ENCODE measurements around the gene MRE11.
A peak's percentile ranks its signal among the peaks of the same experiment; 100 is the strongest.
"Not testable (repeated sequence)": the region's sequence is repeated elsewhere in the genome, so short reads cannot be mapped to it uniquely, and the experiment has no call there.

The MRE11 gene

DNA sequence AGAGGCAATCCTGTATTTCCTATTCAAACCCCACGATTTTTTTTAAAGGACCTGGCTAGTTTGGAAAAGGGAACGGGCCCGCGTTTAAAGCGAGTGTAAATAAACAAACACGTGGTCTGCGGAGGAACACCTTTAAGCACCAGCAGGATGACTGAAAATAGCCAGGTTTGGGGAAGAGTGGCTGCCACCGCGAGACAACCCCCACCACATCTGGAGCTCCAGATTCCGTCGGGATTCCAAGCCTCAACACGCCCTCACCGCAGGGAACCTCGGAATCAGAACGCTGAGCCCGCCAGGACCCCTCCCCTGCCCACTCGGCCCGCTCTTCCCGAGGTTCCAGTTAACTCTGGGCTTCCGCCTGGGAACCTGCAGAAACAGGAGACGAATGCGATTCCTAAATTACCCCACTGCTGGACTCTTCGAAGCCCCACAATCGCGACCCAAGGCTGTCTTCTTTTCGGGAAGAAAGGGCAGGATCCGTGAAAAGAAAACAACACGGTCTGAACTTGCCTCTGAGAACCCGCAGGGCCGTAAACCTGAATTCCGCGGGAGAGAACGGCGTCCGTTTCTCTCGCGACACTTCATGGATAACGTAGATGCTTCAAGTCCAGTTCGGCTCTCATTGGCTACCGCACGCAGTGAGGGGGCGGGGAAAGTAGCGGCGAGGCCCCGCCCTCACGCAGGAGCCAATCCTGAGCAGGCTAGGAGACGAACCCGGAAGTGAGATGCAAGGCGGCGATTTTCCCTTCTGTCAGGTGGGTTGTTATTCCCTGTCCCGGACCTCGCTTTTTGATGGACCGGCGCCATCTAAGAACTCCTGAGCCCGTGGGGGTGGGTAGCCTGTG lies at the start of gene MRE11, which contains the start of gene ANKRD49:
MRE11 (minus strand) TSS at position 564 of the 845 bp plus-strand sequence. CDS start 1,043 bp downstream, outside the sequence.
ANKRD49 (plus strand) TSS at position 704 of the 845 bp plus-strand sequence. CDS start 2,710 bp downstream, outside the sequence.
- DNase-seq, result peak; percentile 94 to 96

DNA sequence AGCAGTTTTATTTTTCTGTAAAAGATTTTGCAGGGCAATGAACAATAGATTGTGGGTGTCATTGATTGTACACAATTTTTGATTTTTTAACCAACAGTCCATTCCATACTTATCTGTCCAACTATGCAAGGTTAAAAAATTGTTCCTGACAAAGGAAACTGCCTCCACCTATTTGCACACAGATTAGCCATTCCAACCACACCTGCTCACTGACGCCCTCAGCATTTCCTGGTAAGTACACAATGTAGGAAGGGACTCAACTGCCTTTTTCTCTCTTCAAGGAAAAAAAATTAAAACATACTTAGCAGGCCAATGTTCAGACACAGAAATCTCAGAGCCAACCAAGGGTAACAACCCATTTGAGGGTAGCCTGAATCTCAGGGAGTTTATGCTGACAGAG lies 45.8 kb upstream of the MRE11 start:
- DNase-seq, result no peak

DNA sequence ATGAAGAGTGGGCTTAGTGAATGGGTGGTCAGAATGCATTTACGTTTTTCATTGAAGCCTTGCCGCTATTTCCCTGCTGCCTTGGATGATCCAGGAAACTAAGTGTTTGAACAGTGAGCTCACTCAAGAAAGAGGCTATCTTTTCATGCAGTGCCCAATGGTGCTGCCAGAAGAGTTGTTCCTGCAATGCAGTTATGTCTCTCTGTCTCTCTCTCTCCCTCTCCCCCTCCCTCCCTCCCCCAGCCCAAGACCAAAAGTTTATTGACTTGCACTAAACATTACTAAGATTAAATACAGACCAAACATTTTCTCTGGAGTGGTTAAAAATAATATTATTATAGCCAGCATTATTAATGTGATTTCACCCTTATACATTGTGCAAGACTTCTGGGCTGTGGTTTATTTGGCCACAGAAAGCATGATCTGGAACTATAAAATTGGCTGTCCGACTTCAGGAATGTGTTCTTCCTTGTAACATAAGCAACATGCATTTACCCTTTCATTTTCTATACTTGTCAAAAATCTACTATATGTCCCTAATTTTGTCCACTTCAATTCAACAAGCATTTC lies 43.5 kb upstream of the MRE11 start:
- DNase-seq, result no peak

DNA sequence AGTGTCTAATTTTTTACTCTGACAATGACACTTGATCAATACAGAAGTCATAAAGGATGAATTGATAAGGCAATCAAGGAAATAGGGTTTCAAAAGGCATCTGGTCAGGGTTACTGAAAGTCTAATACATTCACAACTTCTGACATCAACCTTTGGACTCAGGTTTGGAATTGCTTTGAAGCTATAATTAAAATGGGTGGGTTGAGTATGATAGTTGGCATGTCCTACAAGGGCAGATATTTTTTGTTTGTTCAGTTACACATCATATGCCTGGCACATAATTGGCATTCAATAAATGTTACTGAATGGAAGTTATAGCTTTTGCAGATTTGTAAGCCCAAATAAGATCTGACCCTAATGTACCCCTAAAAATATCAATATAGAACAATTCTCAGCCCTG lies 42.7 kb upstream of the MRE11 start:
- no peak for DNase-seq

DNA sequence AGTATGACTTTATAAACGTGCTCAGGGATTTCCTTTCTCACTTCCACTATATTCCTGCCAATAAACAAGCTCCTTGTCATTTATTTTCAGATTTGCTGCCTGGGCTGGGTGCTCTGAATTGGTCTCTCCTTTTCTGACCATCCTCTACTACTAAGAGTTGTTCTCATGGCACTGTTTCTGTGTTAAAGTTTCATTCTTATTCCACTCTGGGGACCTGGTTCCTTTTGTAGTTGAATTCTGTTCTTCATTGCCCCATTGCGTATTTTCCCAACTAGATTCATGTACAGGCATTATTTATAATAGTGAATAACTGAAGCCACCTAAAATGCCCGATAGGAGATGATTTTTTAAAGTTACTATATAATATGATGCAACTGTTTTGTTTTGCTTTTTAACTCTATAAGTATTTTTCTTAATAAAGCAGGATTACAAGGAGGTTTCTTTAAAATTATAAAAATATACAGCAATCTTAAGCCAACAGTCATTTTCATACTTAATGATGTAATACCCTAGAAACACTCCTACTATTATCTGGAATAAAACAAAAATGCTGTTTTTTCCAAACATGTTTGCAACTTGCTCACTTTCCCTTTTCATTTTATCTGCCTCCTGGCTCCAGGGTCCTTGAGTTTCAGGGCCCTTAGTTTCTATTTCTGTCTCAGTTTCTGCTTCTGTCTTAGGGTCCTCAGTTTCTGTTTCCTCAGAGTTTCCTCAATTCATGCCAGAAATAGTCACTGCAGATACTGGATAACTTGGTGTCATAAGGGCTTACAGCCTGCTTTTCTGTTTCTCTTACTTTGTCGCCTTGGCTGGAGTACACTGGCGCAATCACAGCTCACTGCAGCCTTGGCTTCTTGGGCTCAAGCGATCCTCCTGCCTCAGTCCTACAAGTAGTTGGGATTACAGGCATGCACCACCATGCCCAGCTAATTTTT lies 40.3 kb upstream of the MRE11 start:
- no peak for DNase-seq

DNA sequence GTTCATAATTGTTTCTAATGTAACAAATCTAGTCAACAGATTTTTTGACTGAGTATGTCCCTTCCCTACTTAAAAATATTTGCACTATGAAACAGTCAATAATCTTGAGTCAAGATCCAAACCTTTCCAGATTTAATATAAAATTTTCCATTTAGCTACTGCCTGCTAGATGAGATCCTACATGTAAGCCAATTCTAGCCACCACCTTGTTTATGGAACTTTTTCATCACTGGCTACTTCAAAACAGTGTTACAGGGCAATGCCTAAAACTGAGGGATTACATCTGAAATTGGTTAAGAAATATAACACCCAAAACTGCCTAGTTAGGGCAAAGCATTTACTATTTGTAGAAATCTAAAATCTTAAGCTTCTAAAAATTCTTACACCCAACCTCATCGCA lies 39.6 kb upstream of the MRE11 start:
- DNase-seq, result no peak

DNA sequence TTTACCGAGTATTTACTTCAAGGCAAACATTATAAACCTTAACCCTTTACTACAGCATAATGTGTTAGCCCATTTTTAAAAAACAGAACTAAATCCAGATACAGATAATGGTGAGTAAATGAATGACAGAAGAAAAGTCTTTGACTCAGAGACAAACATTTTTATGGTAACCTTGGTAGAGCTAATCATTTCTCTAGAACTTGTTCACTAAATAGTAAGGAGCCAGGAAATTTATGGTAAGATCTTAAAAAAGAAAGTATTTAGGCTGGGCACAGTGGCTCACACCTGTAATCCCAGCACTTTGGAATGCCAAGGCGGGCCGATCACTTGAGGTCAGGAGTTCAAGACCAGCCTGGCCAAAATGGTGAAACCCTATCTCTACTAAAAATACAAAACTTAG lies 38.6 kb upstream of the MRE11 start:
- no peak for DNase-seq

DNA sequence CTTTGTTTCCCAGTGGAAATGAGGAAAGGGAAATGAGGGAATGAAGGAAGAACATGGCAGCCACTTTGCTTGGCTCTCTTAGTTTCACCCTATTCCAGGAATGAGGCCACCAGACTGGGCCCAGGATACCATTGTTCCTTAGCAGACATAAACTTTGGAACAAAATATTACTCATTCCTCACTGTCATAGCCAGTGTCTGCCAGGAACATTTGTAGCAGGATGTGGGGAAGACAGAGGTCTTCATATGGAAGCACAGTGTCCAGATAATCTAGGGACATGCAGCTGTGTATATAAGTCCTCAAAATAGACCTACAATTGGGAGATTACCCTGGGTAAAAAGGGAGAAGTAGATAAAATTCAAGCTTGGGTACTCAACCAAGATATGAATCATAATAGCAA lies 34.9 kb upstream of the MRE11 start:
- DNase-seq, result no peak

DNA sequence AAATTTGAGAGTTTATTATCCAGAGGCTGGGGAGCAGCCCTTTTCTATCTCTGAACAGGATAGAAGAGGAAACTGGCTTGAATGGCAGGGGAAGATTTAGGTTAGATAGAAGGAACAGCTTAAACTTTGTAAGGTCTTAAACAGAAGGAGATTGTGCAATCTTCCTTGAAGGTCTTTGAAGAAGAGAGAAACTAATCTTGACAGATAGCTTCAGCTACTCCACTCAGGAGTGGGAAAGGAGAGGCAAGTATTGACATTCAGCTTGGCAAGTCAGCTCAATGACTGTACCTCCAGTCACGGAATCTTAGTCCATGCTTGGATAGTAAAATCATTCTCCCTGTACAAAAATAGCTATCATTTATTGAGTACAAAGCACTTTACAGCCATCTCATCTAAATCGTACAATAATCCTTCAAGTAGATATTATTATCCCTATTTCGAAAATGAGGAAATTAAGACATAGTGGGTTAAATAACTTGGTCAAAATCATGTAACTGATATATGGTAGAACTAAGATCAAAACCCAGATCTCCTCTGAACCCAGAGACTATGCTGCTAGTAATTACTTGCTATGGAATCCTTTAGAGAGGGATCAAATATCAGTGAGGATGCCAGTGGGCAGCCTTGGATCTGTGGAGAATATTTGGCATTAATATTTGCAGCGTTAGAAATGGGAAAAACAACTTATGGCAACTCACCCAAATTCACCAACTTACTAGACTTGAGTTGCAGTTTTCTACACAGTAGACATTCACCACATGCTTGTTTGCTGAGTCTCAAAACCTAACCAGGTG lies 33.2 kb upstream of the MRE11 start:
- DNase-seq, result no peak

DNA sequence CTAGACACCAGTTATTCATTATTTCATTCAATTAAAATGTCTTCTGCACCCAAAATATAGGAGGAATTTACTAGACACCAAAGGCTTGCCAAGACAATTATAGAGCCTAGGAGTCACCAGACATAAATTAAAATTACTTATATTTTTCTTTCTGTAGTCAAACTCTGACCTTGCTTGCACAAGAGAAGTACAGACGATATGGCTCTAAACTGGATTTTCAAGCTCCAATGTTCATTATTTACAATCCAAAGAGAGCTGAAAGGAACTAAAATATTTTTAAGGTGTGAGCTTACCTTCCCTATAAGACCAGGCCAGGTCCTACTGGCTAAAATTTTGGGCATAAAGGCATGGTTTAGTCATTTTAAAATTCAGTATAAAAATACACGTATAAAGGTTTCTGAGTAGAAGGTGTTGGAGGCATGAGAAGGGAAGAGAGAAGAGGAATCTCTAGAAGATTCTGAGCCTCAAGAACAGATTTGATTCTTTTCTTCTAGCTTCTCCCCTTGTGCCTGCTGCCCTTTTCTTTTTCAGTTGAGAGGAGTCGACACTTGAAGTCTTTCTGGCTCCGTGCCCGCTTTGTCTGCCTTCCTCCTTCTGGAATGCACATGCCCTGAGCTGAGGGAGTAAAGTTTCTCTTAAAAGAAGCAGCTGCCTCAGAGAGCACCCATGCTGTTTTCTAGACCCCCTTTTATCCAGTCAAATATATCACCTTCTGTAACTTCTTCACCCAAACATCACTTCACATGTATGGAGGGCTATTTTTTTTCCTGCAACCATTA lies 32.1 kb upstream of the MRE11 start:
- no peak for DNase-seq

DNA sequence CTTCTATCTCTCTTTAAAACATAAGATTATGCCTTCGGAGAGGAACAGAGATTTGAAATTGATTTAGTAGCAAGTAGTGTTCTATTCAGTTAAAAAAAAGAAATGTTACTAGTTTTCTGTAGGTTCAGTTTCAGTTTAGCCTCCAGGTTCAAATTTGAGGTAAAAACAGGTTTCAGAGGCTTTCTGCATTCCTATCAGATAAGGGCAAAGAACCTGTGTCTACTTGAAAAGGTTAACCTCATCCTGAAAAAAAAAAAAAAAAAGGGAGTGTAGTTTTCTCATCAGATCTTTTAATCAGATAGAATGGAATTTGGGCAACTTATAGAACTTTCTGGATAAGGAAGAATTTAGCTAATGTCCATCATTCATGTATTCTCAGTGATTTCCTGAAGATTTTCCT lies 30.7 kb upstream of the MRE11 start:
- no peak for DNase-seq

DNA sequence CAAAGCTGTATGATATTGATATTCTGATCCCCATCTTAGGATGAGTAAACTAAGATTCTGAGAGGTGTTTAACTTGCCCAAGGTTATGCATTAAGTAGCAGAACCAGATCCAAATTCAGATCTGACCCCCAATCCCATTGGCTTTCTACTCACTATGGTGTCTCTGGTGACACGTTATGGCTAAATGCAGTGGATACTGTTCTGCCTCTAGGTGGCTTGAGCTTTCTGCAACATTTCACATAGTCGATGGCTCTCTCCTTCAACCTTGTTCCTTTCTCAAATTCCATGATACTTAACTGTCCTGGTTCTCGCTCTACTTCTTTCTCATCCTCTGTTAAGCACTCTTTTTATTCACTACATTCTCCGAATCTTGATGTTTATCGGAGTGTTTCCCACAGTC lies 28.0 kb upstream of the MRE11 start:
- DNase-seq, result no peak

DNA sequence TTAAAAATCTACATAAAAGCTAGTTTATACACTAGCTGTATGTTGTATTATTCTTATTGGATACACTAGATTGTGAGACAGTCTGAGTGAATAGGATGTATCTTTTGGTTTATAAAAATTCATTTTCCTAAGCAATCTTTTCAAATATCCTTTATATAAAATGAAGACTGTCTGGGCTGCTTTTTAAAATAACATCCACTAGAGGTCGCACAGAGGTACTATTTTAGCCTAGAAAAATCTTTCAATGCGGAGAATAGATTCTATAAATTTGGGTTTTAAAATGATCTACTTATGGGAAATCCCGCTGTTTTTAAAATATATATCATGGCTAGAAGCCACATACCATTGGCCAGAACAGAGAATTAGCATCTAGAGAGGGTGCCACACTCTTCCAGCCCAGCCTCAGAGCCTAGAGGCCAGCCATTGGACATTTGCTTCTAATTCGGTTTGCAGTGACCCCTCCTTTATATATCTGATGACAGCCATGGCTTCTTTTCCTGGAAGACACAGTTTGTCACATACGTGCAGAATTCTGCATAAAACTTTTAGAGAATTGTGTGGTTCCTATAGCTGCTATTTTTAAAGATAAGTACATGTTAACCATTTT lies 25.9 kb upstream of the MRE11 start:
- no peak for DNase-seq

DNA sequence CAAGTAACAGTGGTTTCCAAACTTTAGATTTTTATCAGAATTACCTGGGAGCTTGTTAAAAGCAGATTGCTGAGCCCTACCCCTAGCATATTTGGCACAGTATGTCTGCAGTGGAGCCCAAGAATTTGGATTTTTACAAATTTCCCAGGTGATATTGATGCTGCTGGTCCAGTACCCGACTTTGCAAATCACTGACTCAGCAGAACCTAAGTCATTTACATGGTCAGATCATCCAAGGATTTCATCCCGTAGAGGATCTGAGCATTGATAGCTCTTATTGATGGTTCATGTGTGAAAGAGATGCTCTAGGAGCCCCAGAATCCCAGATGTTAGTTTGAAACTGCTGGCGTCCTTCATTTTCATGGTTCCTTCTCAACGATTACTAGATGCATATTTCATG lies 24.7 kb upstream of the MRE11 start:
- no peak for DNase-seq

DNA sequence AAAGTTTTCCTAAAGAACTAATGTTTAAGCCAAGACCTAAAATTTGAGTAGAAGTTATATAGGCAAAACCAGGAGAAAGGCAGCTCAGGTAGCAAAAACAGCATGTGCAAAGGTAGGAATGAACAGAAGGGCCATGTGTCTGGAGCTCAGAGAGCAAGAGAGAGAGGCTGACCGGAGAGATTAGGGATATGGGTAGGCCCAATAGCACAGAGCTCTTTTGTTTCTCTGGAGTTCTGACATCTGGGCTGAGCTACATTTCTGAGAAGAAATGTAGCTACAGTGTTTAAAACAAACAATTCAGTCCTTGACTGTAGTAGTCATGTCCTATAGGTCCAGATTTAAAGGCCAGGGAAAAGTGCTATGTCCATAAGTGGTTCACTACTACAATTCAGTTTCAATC lies 23.1 kb upstream of the MRE11 start:
- no peak for DNase-seq

DNA sequence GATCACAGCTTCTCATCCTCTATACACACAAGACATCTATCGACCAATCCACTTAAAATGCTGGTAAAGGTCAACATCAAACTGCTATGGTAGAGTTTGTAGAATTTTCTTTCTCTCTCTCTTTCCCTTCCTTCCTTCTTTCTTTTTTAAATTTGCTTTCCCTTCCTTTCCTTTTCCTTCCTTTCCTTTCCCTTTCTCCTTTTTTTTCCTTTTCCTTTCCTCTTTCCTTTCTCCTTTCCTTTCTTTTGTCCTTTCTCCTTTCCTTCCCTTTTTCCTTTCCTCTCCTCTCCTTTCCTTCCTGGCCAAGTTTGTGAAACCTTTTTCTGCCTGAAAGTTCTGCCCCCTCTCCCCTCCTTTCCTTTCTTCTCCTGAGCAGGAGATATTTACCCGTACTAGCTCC lies 21.8 kb upstream of the MRE11 start:
- DNase-seq, result no peak

DNA sequence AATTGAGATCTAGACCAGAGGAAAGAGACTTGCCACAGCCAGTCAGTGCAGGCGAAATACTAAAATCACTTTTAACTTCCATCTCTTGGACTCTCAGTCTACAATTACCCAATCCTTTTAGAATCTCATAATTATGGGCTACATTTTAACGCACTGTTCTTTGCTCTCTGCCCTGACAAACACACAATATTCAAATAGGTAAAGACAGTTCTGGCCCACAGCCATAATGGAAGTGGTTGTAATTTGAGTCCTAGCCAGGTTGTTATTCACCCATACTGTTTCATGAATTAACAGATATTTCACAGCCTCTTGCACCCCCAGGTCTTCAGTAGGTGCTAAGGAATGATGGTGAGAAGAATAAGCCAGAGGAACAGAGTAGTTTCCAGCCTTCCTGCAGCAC lies 19.4 kb upstream of the MRE11 start:
- DNase-seq, result no peak

DNA sequence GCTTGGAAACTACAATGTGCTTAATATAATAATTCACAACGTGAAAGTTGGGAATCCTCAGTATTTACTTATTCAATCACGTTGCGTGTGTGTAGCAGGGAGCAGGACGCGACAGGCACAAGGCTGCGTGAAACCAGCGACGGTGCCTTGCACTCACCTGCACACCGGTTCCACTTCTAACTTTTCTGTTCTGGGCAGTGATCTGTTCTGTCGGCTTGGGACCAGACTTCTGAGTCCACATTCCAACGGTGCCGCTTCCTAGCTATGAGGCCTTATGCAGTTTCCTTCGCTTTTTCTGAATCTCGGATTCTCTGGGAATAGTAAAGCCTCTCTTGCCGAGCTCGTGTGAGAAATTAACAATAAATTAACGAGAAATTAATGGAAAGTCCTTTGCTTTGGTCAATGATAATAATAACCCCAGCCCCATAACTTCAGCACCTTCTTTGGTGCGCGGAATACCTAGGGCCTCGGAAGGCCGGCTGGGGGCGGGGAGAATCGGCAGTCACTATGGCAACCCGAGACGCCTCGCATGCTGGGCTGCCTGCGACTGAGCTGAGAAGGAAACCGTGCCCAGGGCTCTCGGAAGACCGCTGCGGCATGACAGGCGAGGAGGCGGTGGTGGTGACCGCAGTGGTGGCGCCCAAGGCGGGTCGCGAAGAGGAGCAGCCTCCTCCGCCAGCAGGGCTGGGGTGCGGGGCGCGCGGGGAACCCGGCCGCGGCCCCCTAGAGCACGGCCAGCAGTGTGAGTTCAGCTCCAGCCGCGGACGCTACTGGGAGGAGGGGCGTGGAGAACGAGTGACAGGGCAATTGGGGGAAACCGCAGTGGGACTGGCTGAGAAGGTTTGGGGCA lies 18.5 kb upstream of the MRE11 start, which contains the start of gene C11orf97:
C11orf97 (plus strand) TSS at position 530 of the 850 bp plus-strand sequence; CDS start at position 598, 68 bp downstream.
- peak; percentile 53 to 65 for DNase-seq

DNA sequence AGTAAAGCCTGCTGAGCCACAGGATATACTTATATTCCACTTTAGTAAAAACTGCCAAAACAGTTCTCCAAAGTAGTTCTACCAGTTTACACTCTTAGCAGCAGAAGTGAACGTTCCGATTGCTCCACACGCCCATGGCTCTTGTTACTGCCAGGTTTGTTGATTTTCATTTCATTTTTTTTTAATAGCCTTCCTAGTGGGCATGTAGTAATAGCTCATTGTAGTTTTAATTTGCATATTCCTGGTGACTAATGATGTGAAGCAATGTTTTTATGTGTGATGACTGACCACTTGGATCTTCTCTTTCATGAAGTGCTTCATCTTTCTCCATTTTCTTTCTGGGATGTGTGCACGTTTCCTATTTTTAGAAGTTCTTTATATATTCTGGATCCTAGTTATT lies 13.8 kb upstream of the MRE11 start:
- DNase-seq, result no peak

DNA sequence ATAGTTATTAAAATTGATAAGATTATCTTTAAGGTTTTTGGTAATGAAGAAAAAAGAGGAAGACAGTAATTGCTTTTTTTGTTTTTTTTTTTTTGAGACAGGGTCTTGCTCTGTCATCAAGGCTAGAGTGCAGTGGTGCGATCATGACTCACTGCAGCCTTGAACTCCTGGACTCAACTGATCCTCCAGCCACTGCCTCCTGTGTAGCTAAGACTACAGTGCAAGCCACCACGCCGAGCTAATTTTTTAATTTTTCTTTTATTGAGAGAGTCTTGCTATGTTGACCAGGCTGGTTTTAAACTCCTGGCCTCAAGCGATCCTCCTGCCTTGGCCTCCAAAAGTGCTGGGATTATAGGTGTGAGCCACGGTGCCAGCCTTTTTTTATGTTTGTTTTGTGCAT lies 12.9 kb upstream of the MRE11 start:
- DNase-seq, result not testable (repeated sequence)

Measured in activated CD4-positive, alpha-beta T cell treated with anti-CD3 and anti-CD28 coated beads, Interleukin-2, amount 50 U/mL, for 48 hours (primary cell).